HCT116 (cell line): ENCODE measurements around the gene HS6ST3. TPM values are rescaled to one million over a fixed set of nuclear protein-coding genes. Genes with fewer than 3 reads are reported as not detected.

Experiments used
- ATAC-seq: fragments of 200-7000 bp; cut with Tn5 transposase; 2 replicates; pipeline ENCODE4 v1.9.1; 2020; ENCODE audit warnings: mild to moderate bottlenecking, moderate library complexity
- BruUV-seq: library from RNA; stranded (reverse); fragments of 400-500 nt; replicated peaks from 2 replicates; lab custom pipeline; 2021; lab: Mats Ljungman, UMichigan
- CTCF ChIA-PET: fragments of 300-600 bp; sonication (Branson Sonifier 250); formaldehyde crosslinking; loops from one replicate; lab custom pipeline; 2021; ENCODE audit warnings: antibody characterized with exemption; lab: Charles Lee
- POLR2A ChIA-PET: fragments of 300-600, 350-600 bp; sonication (Branson Sonifier 250); formaldehyde crosslinking; loops from one replicate; lab custom pipeline; 2021; ENCODE audit warnings: antibody characterized with exemption; lab: Charles Lee
- RAD21 ChIA-PET, 2 experiments: fragments of 300-600 bp; sonication (Branson Sonifier 250); formaldehyde crosslinking; loops; one replicate each; lab custom pipeline; 2023; ENCODE audit warnings: low total read pairs in 2 of 2; ENCODE audit not compliant: uncharacterized antibody in 2 of 2, unreplicated experiment in 2 of 2, low non-redundant PET in 1 of 2; lab: Charles Lee
- DNase-seq: peaks from one replicate; pipeline ENCODE4 v3.0.0-alpha.2; 2010; ENCODE audit warnings: low read depth, low spot score
- H2AFZ ChIP-seq: fragments of 200-600 bp; shearing (Covaris generic), sonication (generic); 2 replicates; pipeline ENCODE4 v1.6.1; 2017; ENCODE audit warnings: low read depth, mixed run types, mixed read lengths, antibody characterized with exemption, low read length; ENCODE audit not compliant: poor library complexity, severe bottlenecking
- H3K27ac ChIP-seq: 2 replicates; pipeline ENCODE4 v1.5.1; 2012; ENCODE audit warnings: low read depth, low read length
- H3K27me3 ChIP-seq: fragments of 200-600 bp; sonication (generic); 2 replicates; pipeline ENCODE4 v1.6.1; 2016; ENCODE audit warnings: mixed run types, low read length, mixed read lengths; ENCODE audit not compliant: insufficient read depth
- H3K36me3 ChIP-seq, 2 experiments: fragments of 200-500 bp in 1 of 2; fragments of 200-600 bp in 1 of 2; sonication (Bioruptor generic) in 1 of 2; sonication (generic) in 1 of 2; 2 replicates each; pipeline versions ENCODE4 v1.5.1 to v1.6.1; 2014 to 2016; ENCODE audit warnings: low read length in 2 of 2, inconsistent platforms in 1 of 2, mixed read lengths in 1 of 2, mixed run types in 1 of 2; ENCODE audit not compliant: insufficient read depth in 2 of 2, control insufficient read depth in 1 of 2
- H3K4me1 ChIP-seq, 2 experiments: fragments of 200-600 bp in 1 of 2; sonication (generic) in 1 of 2; 2 replicates each; pipeline versions ENCODE4 v1.5.1 to v1.6.1; 2012 to 2017; ENCODE audit warnings: low read length in 2 of 2, inconsistent platforms in 1 of 2, mild to moderate bottlenecking in 1 of 2, mixed read lengths in 1 of 2, mixed run types in 1 of 2, moderate library complexity in 1 of 2; ENCODE audit not compliant: insufficient read depth in 2 of 2, control insufficient read depth in 1 of 2
- H3K4me2 ChIP-seq: fragments of 200-600 bp; sonication (generic); 2 replicates; pipeline ENCODE4 v1.6.1; 2017; ENCODE audit warnings: mixed run types, low read length, mixed read lengths
- H3K4me3 ChIP-seq, 2 experiments: fragments of 200-600 bp in 1 of 2; sonication (generic) in 1 of 2; replicated peaks in 1 of 2; 2 replicates each; pipeline ENCODE4 v1.5.1; 2011 to 2016; ENCODE audit warnings: low read length in 2 of 2, control low read depth in 1 of 2, low read depth in 1 of 2, mild to moderate bottlenecking in 1 of 2, mixed read lengths in 1 of 2, mixed run types in 1 of 2
- H3K79me2 ChIP-seq: fragments of 200-600 bp; sonication (generic); 2 replicates; pipeline ENCODE4 v1.6.1; 2017; ENCODE audit warnings: mild to moderate bottlenecking, mixed run types, low read length, moderate library complexity, mixed read lengths; ENCODE audit not compliant: insufficient read depth
- H3K9ac ChIP-seq: fragments of 200-600 bp; sonication (generic); 2 replicates; pipeline ENCODE4 v1.6.1; 2016; ENCODE audit warnings: low read length, mixed read lengths
- H3K9me2 ChIP-seq: fragments of 200-600 bp; sonication (generic), shearing (Covaris generic); 2 replicates; pipeline ENCODE4 v1.6.1; 2017; ENCODE audit warnings: mixed run types, mild to moderate bottlenecking, moderate library complexity; ENCODE audit not compliant: insufficient read depth
- H3K9me3 ChIP-seq, 2 experiments: fragments of 200-500 bp in 1 of 2; fragments of 200-600 bp in 1 of 2; sonication (Bioruptor generic) in 1 of 2; sonication (generic) in 1 of 2; 2 replicates each; pipeline ENCODE4 v1.6.1; 2014 to 2017; ENCODE audit warnings: low read length in 2 of 2, mixed read lengths in 2 of 2, inconsistent platforms in 1 of 2, low read depth in 1 of 2, mild to moderate bottlenecking in 1 of 2, mixed run types in 1 of 2, moderate library complexity in 1 of 2; ENCODE audit not compliant: control insufficient read depth in 1 of 2, insufficient read depth in 1 of 2
- H4K20me1 ChIP-seq: fragments of 200-600 bp; sonication (generic), shearing (Covaris generic); 2 replicates; pipeline ENCODE4 v1.6.1; 2017; ENCODE audit warnings: mixed run types, mild to moderate bottlenecking, moderate library complexity; ENCODE audit not compliant: insufficient read depth
- CEBPB ChIP-seq: IDR thresholded peaks from 2 replicates; pipeline ENCODE4 v1.6.1; 2012; ENCODE audit warnings: low read depth
- CTCF ChIP-seq, 3 experiments: fragments of 200-600 bp in 1 of 3; sonication (generic) in 1 of 3; IDR thresholded peaks in 2 of 3; conservative IDR thresholded peaks in 1 of 3; 2 replicates each; pipeline ENCODE4 v1.5.1; 2012 to 2017; ENCODE audit warnings: low read depth in 2 of 3, low read length in 2 of 3, antibody characterized with exemption in 1 of 3, borderline replicate concordance in 1 of 3, control low read depth in 1 of 3, mild to moderate bottlenecking in 1 of 3, mixed read lengths in 1 of 3, mixed run types in 1 of 3, moderate library complexity in 1 of 3; ENCODE audit not compliant: insufficient read depth in 1 of 3
- EGR1 ChIP-seq: IDR thresholded peaks from 2 replicates; pipeline ENCODE4 v1.6.1; 2012; ENCODE audit warnings: low read depth
- ELF1 ChIP-seq: IDR thresholded peaks from 2 replicates; pipeline ENCODE4 v1.6.1; 2012; ENCODE audit warnings: low read depth, borderline replicate concordance
- EZH2phosphoT487 ChIP-seq: fragments of 200-600 bp; IDR thresholded peaks from 2 replicates; pipeline ENCODE4 v1.6.1; 2018; ENCODE audit warnings: antibody characterized with exemption, borderline replicate concordance
- POLR2A ChIP-seq: IDR thresholded peaks from 2 replicates; pipeline ENCODE4 v1.7.0; 2011; ENCODE audit warnings: borderline replicate concordance; ENCODE audit not compliant: insufficient read depth, insufficient read length; ENCODE audit errors: extremely low read depth
- RAD21 ChIP-seq: IDR thresholded peaks from 2 replicates; pipeline ENCODE4 v1.6.1; 2012; ENCODE audit warnings: low read depth, mild to moderate bottlenecking
- REST ChIP-seq: IDR thresholded peaks from 2 replicates; pipeline ENCODE4 v1.6.1; 2012; ENCODE audit warnings: low read depth
- SIN3A ChIP-seq: IDR thresholded peaks from 2 replicates; pipeline ENCODE4 v1.6.1; 2012; ENCODE audit warnings: low read depth
- SP1 ChIP-seq: IDR thresholded peaks from 2 replicates; pipeline ENCODE4 v1.6.1; 2012; ENCODE audit warnings: low read depth
- SRF ChIP-seq: IDR thresholded peaks from 2 replicates; pipeline ENCODE4 v1.6.1; 2012; ENCODE audit warnings: low read depth
- TCF7L2 ChIP-seq: IDR thresholded peaks from 2 replicates; pipeline ENCODE4 v1.7.0; 2011; ENCODE audit warnings: borderline replicate concordance, inconsistent platforms; ENCODE audit not compliant: insufficient read depth, insufficient read length; ENCODE audit errors: extremely low read depth
- YY1 ChIP-seq: IDR thresholded peaks from 2 replicates; pipeline ENCODE4 v1.6.1; 2011; ENCODE audit warnings: low read length, low read depth, moderate library complexity, mild to moderate bottlenecking; ENCODE audit not compliant: insufficient replicate concordance; ENCODE audit errors: extremely low read depth
- ZFX ChIP-seq: fragments of 450-650 bp; IDR thresholded peaks from 2 replicates; pipeline ENCODE4 v1.6.1; 2017
- ZNF274 ChIP-seq: fragments of 200-500 bp; sonication (Bioruptor generic); IDR thresholded peaks from 2 replicates; pipeline ENCODE4 v1.6.1; 2014; ENCODE audit warnings: mild to moderate bottlenecking, low read depth, low read length, inconsistent platforms
- intact Hi-C: fragments of 100-400 bp; cut with micrococcal nuclease; formaldehyde crosslinking; loops from 2 replicates; pipeline ENCODE4 v1.10.0; 2022
- total RNA-seq: library from RNA; stranded (reverse); gene quantifications from one replicate; pipeline ENCODE4 v1.2.1, GENCODE V29; 2021; ENCODE audit not compliant: unreplicated experiment
- TF ChIP-seq, protein P1 (sequence below): IDR thresholded peaks from 2 replicates; pipeline ENCODE4 v1.6.1; 2012
- TF ChIP-seq, protein P2 (sequence below): IDR thresholded peaks from 2 replicates; pipeline ENCODE4 v1.6.1; 2012

The HS6ST3 gene
- total RNA-seq, 1 experiment from 2014 or later = 0.10 TPM

- Histone ChIP-seq H3K9ac (no peak overlapping the region), H3K36me3 (no peaks in the 10 kb centered on the region), H3K9me3 (no peaks in the 10 kb centered on the region), H3K27me3 (no peaks in the 10 kb centered on the region), H2AFZ (no peak overlapping the region), H3K27ac (no peak overlapping the region), H3K4me1 (no peaks in the 10 kb centered on the region), H3K9me2 (no peaks in the 10 kb centered on the region), H3K79me2 (no peaks in the 10 kb centered on the region), H4K20me1 (no peaks in the 10 kb centered on the region), H3K4me2 (no peak overlapping the region)
- ChIA-PET POLR2A (no interaction called here), CTCF (no interaction called here), RAD21 (no interaction called here)
- no peak for DNase-seq
- intact Hi-C loops = no loop called here
- no TSS peak for BruUV-seq
- no peak for ATAC-seq
- no peak for TF ChIP-seq ZFX
- no peak for TF ChIP-seq TCF7L2
- no peak for TF ChIP-seq EGR1
- TF ChIP-seq, protein P1, sequence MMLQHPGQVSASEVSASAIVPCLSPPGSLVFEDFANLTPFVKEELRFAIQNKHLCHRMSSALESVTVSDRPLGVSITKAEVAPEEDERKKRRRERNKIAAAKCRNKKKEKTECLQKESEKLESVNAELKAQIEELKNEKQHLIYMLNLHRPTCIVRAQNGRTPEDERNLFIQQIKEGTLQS = no peak
- TF ChIP-seq YY1 = no peak
- TF ChIP-seq CEBPB = no peak
- TF ChIP-seq SRF = no peak
- no peak for TF ChIP-seq RAD21
- TF ChIP-seq ZNF274 = no peak
- TF ChIP-seq SP1 = no peak
- no peak for TF ChIP-seq SIN3A
- no peak for TF ChIP-seq CTCF (IDR thresholded peaks at IDR 0.05 in 2 of 3, conservative IDR thresholded peaks at IDR 0.05 in 1 of 3; ENCODE audit: borderline replicate concordance in 1 of 3, insufficient read depth in 1 of 3, low read depth in 2 of 3, low read length in 2 of 3)
- TF ChIP-seq, protein P2, sequence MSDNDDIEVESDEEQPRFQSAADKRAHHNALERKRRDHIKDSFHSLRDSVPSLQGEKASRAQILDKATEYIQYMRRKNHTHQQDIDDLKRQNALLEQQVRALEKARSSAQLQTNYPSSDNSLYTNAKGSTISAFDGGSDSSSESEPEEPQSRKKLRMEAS = no peak
- no peak for TF ChIP-seq POLR2A
- TF ChIP-seq ELF1 = no peak
- TF ChIP-seq EZH2phosphoT487 = no peak
- no peak for TF ChIP-seq REST
- TF ChIP-seq, all 23 proteins: peak for 0
- no peak overlapping the region for H3K4me3 ChIP-seq
Observed at GRCh38 chr13:96700657-96701056, 610.8 kb downstream of the HS6ST3 start.
